Hematopoietic multipotent progenitor cell treated with erythropoietin and hydrocortisone succinate and interleukin-3 and kit ligand, for 4 days (in vitro differentiated cells): ENCODE data around the gene SERPINA10.
A peak's percentile ranks its signal among the peaks of the same experiment; 100 is the strongest.
"Not testable (repeated sequence)": the region's sequence is repeated elsewhere in the genome, so short reads cannot be mapped to it uniquely, and the experiment has no call there.

Experiments used
- DNase-seq: peaks from one replicate; pipeline ENCODE4 v3.0.0-alpha.2; 2015

Gene SERPINA10

DNA sequence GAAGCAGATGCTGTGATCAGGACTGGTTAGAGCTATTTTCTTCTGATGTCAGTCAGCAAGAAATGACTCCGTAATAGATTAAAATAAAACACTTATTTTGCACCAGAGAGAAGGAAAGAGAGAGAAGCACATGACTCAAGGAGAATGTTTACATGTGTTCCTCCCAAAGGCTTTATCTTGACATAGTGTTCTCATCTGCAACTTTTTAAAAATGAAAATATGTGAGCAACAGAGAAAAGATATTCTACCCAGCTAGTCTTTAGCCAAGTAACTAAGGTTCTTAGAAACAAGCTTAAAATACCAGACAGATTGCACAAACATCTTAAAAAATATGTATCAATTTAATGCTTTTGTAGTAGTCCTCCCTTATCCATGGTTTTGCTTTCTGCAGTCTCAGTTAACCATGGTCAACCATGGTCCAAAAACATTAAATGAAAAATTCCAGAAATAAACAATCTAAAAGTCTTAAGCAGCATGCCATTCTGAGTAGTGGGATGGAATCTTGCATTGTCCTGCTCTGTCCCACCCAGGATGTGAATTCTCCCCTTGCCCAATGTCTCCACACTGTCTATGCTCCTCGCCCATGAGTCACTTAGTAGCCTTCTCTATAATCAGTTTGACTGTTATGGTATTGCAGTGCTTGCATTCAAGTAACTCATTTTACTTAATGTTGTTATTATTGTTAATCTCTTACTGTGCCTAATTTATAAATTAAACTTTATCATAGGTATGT, 9.9 kb downstream of the SERPINA10 start:
- no peak for DNase-seq

DNA sequence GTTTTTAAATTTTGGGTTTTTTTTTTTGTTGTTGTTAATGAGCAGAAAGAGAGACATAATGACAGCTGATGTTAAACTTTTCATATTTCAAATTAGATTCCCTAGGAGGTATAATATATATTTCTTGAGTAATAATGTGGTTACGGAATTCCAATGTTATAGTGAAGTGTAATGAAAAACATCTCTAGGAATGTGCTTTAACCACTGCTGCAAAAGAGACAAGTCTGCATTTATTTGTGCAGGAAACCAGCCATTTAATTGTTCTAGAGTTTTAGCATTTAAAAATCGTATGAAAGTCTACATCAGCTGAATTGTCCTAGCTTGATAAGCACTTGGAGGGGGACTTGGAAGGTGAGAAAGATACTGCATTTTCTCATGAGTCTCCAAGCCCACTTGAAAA, 14.3 kb downstream of the SERPINA10 start:
- no peak for DNase-seq

- not testable (repeated sequence) for DNase-seq
These were observed 16.0 kb downstream of the SERPINA10 start for GRCh38 chr14:94276898-94277561.

DNA sequence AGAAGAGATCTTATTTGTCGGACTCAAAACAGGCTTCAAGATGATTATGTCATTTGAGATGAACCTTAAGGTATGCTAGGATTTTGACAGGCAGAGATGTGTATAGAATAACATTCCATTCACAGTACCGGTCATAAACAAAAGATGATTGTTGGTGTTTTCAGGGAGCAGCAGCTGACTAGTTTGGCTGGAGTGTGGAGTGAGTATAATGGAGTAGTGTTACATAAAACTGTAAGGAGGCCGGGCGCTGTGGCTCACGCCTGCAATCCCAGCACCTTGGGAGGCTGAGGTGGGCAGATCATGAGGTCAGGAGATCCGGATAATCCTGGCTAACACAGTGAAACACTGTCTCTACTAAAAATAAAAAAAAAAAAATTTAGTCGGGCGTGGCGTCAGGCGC, 23.9 kb downstream of the SERPINA10 start:
- no peak for DNase-seq

- not testable (repeated sequence) for DNase-seq
These were observed 24.5 kb downstream of the SERPINA10 start for GRCh38 chr14:94268582-94268981.

GRCh38 chr14:94267352-94267751, 25.7 kb downstream of the SERPINA10 start:
- DNase-seq = peak; percentile 1

DNA sequence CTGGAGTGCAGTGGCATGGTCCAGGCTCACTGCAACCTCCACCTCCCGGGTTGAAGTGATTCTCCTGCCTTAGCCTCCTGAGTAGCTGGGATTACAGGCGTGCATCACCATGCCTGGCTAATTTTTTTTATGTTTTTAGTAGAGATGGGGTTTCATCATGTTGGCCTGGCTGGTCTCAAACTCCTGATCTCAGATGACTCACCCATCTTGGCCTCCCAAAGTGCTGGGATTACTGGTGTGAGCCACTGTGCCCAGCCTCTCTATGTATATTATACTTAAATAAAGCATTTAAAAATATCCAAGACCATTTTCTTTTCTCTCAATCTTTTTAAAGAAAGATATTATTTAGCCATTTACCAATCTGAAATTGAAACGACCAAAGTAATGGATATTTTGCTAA, 28.9 kb downstream of the SERPINA10 start:
- not testable (repeated sequence) for DNase-seq

GRCh38 chr14:94244182-94244581, 48.9 kb downstream of the SERPINA10 start:
- DNase-seq = no peak

DNA sequence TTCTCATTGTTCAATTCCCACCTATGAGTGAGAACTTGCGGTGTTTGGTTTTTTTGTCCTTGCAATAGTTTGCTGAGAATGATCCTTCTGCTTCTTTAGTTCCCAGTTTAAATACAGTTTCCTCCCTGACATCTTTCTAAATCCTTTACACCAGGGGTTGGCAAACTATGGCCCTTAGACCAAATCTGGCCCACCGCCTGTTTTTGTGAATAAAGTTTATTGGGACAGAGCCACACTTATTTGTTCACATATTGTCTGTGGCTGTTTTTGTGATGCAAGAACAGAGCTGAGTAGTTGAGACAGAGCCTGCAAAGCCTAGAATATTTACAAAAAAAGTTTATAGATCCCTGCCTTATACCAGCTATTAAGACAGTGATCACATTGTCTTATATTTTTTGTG, 53.7 kb downstream of the SERPINA10 start:
- DNase-seq = no peak

DNA sequence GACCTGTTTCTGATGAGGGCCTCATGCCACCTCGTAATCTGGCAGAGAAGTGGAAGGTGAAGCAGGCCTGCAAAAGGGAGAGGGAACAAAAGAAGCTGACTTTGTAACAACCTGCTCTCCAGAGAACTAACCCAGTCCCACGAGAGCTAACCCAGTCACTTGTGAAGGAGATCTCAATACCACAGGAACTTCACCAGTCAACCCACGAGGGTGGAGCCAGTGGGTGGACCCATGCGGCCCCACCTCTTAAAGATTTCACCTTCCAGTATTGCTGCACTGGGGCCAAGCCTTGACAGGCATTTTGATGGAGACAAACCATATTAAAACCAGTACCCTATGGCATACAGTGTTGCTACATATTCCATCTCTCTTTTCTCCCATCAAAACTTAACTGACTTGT, 55.1 kb downstream of the SERPINA10 start:
- DNase-seq = peak; percentile 2

GRCh38 chr14:94237046-94237445, 56.0 kb downstream of the SERPINA10 start:
- DNase-seq = no peak
